GM12872 (cell line): ENCODE results near the gene MAP4K4.

Experiments used
- CTCF ChIP-seq: IDR thresholded peaks from 3 replicates; pipeline ENCODE4 v1.5.1; 2011; ENCODE audit warnings: low read depth, mild to moderate bottlenecking, low read length, moderate library complexity; ENCODE audit not compliant: insufficient read depth

The MAP4K4 gene

GRCh38 chr2:101793277-101793969 lies 95.9 kb downstream of the MAP4K4 start:
- TF ChIP-seq CTCF, result 0 out of 3 replicates have a peak, but pooled peaks have one; percentile 7

- TF ChIP-seq CTCF, result no peak
Measured at GRCh38 chr2:101794141-101794540, 96.6 kb downstream of the MAP4K4 start.

- TF ChIP-seq CTCF, result no peak
Measured at GRCh38 chr2:101795033-101795432, 97.5 kb downstream of the MAP4K4 start.

- no peak for TF ChIP-seq CTCF
Measured at GRCh38 chr2:101796825-101797600, 99.5 kb downstream of the MAP4K4 start.

GRCh38 chr2:101801496-101801895 lies 104.0 kb downstream of the MAP4K4 start:
- TF ChIP-seq CTCF, result no peak

GRCh38 chr2:101802329-101802728 lies 104.8 kb downstream of the MAP4K4 start:
- no peak for TF ChIP-seq CTCF

- no peak for TF ChIP-seq CTCF
Measured at GRCh38 chr2:101803128-101803527, 105.6 kb downstream of the MAP4K4 start.
